BJ (cell line): ENCODE results near the gene NACC2. TPM values are rescaled to one million over a fixed set of nuclear protein-coding genes. Genes with fewer than 3 reads are reported as not detected.

Experiments used
- CTCF ChIA-PET: fragments of 350-600 bp; formaldehyde crosslinking; extraction: SDS; loops from one replicate; lab custom pipeline; 2021; ENCODE audit warnings: antibody characterized with exemption, inconsistent platforms; lab: Yijun Ruan, JAX
- POLR2A ChIA-PET: fragments of 300-600 bp; sonication (Branson Sonifier 250); formaldehyde crosslinking; extraction: SDS; loops from one replicate; lab custom pipeline; 2021; ENCODE audit warnings: antibody characterized with exemption; lab: Charles Lee
- DNase-seq: peaks from one replicate; pipeline ENCODE4 v3.0.0-alpha.2; 2011; ENCODE audit warnings: low read depth
- H3K27me3 ChIP-seq: 2 replicates; pipeline ENCODE4 v1.6.0; 2011; ENCODE audit warnings: low read length; ENCODE audit not compliant: control insufficient read depth, insufficient read depth
- H3K36me3 ChIP-seq: 2 replicates; pipeline ENCODE4 v1.5.1; 2011; ENCODE audit warnings: low read length; ENCODE audit not compliant: control insufficient read depth, insufficient read depth
- H3K4me3 ChIP-seq: 2 replicates; pipeline ENCODE4 v1.5.1; 2011; ENCODE audit warnings: low read depth, mild to moderate bottlenecking, control low read depth, low read length
- polyA plus RNA-seq: library from polyadenylated mRNA; depleted of rRNA; stranded (reverse); fragments of >200 nt; gene quantifications from 2 replicates; pipeline ENCODE4 v1.2.3, GENCODE V29; 2011
- TF ChIP-seq, protein P1 (sequence below): IDR thresholded peaks from 2 replicates; pipeline ENCODE4 v1.5.1; 2011; ENCODE audit warnings: low read depth, mild to moderate bottlenecking, control low read depth, inconsistent platforms, low read length, moderate library complexity; ENCODE audit not compliant: insufficient read depth

The NACC2 gene
- polyA plus RNA-seq, 1 experiment: 19.2 TPM

- TF ChIP-seq, protein P1, sequence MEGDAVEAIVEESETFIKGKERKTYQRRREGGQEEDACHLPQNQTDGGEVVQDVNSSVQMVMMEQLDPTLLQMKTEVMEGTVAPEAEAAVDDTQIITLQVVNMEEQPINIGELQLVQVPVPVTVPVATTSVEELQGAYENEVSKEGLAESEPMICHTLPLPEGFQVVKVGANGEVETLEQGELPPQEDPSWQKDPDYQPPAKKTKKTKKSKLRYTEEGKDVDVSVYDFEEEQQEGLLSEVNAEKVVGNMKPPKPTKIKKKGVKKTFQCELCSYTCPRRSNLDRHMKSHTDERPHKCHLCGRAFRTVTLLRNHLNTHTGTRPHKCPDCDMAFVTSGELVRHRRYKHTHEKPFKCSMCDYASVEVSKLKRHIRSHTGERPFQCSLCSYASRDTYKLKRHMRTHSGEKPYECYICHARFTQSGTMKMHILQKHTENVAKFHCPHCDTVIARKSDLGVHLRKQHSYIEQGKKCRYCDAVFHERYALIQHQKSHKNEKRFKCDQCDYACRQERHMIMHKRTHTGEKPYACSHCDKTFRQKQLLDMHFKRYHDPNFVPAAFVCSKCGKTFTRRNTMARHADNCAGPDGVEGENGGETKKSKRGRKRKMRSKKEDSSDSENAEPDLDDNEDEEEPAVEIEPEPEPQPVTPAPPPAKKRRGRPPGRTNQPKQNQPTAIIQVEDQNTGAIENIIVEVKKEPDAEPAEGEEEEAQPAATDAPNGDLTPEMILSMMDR: no peak
- Histone ChIP-seq H3K27me3 (peaks cover 5% of the 10 kb centered on the region; the same call in 1 of the 2 replicates), H3K4me3 (no peak overlapping the region), H3K36me3 (no peaks in the 10 kb centered on the region)
- DNase-seq: no peak
- POLR2A ChIA-PET: no interaction called here
- CTCF ChIA-PET: interaction anchor here (0.6 to 3.4 kb wide), 2 partner anchors 11 to 73 kb away, joined by 4 to 24 read pairs; no protein-coding TSS in a partner anchor
Measured at GRCh38 chr9:135965124-135965756, 129.8 kb downstream of the NACC2 start.

DNA sequence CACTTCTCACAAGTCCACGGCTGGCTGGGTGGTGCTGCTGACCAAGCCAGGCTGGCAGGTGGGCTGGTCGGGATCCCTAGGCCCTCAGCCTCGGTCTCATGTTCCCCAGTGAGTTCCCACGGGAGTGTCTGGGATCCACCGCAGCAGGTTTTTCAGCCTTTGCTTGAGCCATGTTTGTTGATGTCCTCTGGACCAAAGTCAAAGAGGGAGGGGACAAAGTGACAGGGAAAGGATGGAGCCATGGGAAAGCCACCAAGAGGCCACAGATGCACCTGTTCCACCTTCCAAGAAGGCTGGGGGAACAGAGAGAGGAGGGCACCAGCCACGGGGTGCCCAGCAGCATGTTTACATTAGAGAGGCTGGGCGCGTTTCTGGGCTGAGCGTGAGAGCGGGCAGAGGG lies 131.2 kb downstream of the NACC2 start:
- H3K27me3 ChIP-seq: peaks cover 5% of the 10 kb centered on the region; the same call in 1 of the 2 replicates
- DNase-seq: no peak
- TF ChIP-seq, protein P1: no peak
- H3K4me3 ChIP-seq: no peak overlapping the region
- H3K36me3 ChIP-seq: no peaks in the 10 kb centered on the region
- ChIA-PET POLR2A (no interaction called here), CTCF (interaction anchor here (0.6 to 1.0 kb wide), 3 partner anchors 13 to 575 kb away, joined by 3 to 7 read pairs (median 3); no protein-coding TSS in a partner anchor)

GRCh38 chr9:135963338-135963737 lies 131.8 kb downstream of the NACC2 start:
- ChIA-PET POLR2A (no interaction called here), CTCF (interaction anchor here (0.6 to 1.0 kb wide), 3 partner anchors 159 to 575 kb away, joined by 3 to 7 read pairs (median 3); no protein-coding TSS in a partner anchor)
- TF ChIP-seq, protein P1: no peak
- peaks cover 5% of the 10 kb centered on the region; the same call in 1 of the 2 replicates for H3K27me3 ChIP-seq
- H3K36me3 ChIP-seq: no peaks in the 10 kb centered on the region
- DNase-seq: no peak
- no peak overlapping the region for H3K4me3 ChIP-seq

DNA sequence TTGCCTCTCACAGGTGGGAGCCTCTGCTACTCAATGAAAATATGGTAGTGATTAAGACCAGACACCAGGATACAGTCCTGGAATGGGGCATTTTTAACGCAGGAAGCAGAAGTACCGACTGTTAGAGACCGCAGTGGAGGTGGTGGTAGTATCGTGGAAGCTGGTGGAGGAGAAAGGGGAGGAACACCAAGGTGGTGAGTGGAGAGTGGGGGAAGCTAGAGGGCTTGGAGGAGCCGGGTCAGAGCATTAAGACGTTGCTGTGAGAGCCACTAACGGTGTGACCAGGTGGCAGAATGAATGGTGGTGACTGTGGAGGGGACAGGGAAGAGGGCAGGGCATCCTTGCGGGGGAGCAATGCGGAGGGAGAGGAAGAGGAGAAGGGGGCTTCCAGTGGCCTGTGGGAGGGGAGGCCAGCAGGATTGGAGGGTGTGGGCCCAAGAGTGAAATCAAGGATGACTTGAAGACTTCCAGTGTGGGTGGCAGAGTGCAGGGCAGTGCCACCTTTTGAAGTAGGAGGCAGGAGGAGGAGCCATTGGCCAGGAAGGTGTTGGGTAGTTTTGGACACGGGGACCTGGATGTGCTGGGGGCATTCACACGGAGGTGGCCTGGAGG lies 132.3 kb downstream of the NACC2 start:
- no peak for DNase-seq
- H3K4me3 ChIP-seq: no peak overlapping the region
- peaks cover 5% of the 10 kb centered on the region; the same call in 1 of the 2 replicates for H3K27me3 ChIP-seq
- ChIA-PET POLR2A (no interaction called here), CTCF (interaction anchor here (0.6 to 1.0 kb wide), 3 partner anchors 89 to 167 kb away, joined by 3 to 7 read pairs (median 3); no protein-coding TSS in a partner anchor)
- no peaks in the 10 kb centered on the region for H3K36me3 ChIP-seq
- TF ChIP-seq, protein P1: no peak
